GM23248 (cell line): ENCODE measurements around the gene ZNF282.

Experiments
- EZH2 ChIP-seq: fragments of 200-600 bp; sonication (generic); IDR thresholded peaks from 2 replicates; pipeline ENCODE4 v1.6.1; 2018; ENCODE audit warnings: antibody characterized with exemption, mild to moderate bottlenecking; ENCODE audit not compliant: insufficient read depth, poor library complexity, severe bottlenecking
- EZH2phosphoT487 ChIP-seq: fragments of 200-600 bp; sonication (generic); IDR thresholded peaks from 2 replicates; pipeline ENCODE4 v1.6.1; 2018; ENCODE audit warnings: antibody characterized with exemption, moderate library complexity, mild to moderate bottlenecking, low read depth; ENCODE audit not compliant: insufficient read depth

DNA sequence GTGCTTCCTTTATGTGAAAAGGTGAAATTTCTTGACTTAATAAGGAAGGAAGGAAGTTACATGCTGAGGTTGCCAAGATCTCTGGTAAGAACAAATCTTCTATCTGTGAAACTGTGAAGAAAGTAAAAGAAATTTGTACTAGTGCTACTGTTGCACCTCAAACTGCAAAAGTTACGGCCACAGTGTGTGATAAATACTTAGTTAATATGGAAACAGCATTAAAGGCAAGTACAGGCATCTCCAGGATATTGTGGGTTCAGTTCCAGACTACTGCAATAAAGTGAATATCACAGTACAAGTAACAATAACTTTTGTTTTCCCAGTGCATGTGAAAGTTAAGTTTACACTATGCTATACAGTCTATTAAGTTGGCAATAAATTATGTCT, 22.8 kb upstream of the ZNF282 start:
- TF ChIP-seq EZH2 (no peak), EZH2phosphoT487 (no peak)
